Stimulated activated CD8-positive, alpha-beta memory T cell treated with anti-CD3 and anti-CD28 coated beads, Interleukin-7, amount 100 ng/mL, for 4 hours (primary cell): ENCODE measurements around the gene ZG16B.

Experiments
- DNase-seq, 2 donors: peaks; one replicate each; pipeline ENCODE4 v3.0.0-alpha.2; 2020; ENCODE audit warnings: low read depth in 2 of 2

ZG16B gene

GRCh38 chr16:2806286-2806685 is 23.8 kb upstream of the ZG16B start:
- no peak for DNase-seq

GRCh38 chr16:2808181-2808580 is 21.9 kb upstream of the ZG16B start:
- no peak for DNase-seq

GRCh38 chr16:2809149-2809760 is 20.8 kb upstream of the ZG16B start:
- DNase-seq = no peak

- DNase-seq = no peak
Observed at GRCh38 chr16:2810651-2811050, 19.5 kb upstream of the ZG16B start.

- DNase-seq = no peak
Observed at GRCh38 chr16:2811703-2812471, 18.2 kb upstream of the ZG16B start.

- DNase-seq = no peak
Observed at GRCh38 chr16:2813771-2814221, 16.3 kb upstream of the ZG16B start.

GRCh38 chr16:2814551-2815298 is 15.4 kb upstream of the ZG16B start:
- DNase-seq = no peak

GRCh38 chr16:2815299-2815771 is 14.8 kb upstream of the ZG16B start:
- DNase-seq = no peak

- peak in 1 of 2 donors; percentile 15 for DNase-seq
Observed at GRCh38 chr16:2816751-2817339, 13.3 kb upstream of the ZG16B start, which contains the start of gene PRSS21. PRSS21 (plus strand) TSS chr16:2817237; CDS start chr16:2817269, 32 bp downstream.

GRCh38 chr16:2817340-2818271 is 12.5 kb upstream of the ZG16B start:
- no peak for DNase-seq

GRCh38 chr16:2818272-2818876 is 11.7 kb upstream of the ZG16B start:
- no peak for DNase-seq

- no peak for DNase-seq
Observed at GRCh38 chr16:2819179-2819938, 10.7 kb upstream of the ZG16B start.

GRCh38 chr16:2819939-2820835 is 9.9 kb upstream of the ZG16B start:
- DNase-seq = no peak

- DNase-seq = no peak
Observed at GRCh38 chr16:2820836-2821486, 9.1 kb upstream of the ZG16B start.

GRCh38 chr16:2821487-2822157 is 8.5 kb upstream of the ZG16B start:
- DNase-seq = no peak

GRCh38 chr16:2822158-2822495 is 8.0 kb upstream of the ZG16B start:
- no peak for DNase-seq

- no peak for DNase-seq
Observed at GRCh38 chr16:2822496-2822895, 7.6 kb upstream of the ZG16B start.

GRCh38 chr16:2824626-2825025 is 5.5 kb upstream of the ZG16B start:
- DNase-seq = no peak
